SW 1271 (cell line): ENCODE measurements around the gene PODNL1.
"Not testable (repeated sequence)": the region's sequence is repeated elsewhere in the genome, so short reads cannot be mapped to it uniquely, and the experiment has no call there.

Experiments
- DNase-seq, 2 experiments: peaks; one replicate each; lab custom pipeline; 2025; lab: John Stamatoyannopoulos, UW

The PODNL1 gene

GRCh38 chr19:13923194-13923987 lies 14.8 kb downstream of the PODNL1 start:
- DNase-seq: no peak

GRCh38 chr19:13922118-13922517 lies 16.1 kb downstream of the PODNL1 start:
- DNase-seq: not testable (repeated sequence)

- DNase-seq: peak; percentile 58 to 74
Observed at GRCh38 chr19:13920940-13921747, 17.1 kb downstream of the PODNL1 start.

- no peak for DNase-seq
Observed at GRCh38 chr19:13920524-13920923, 17.7 kb downstream of the PODNL1 start.

GRCh38 chr19:13918726-13919411 lies 19.3 kb downstream of the PODNL1 start:
- DNase-seq: no peak

GRCh38 chr19:13917888-13918406 lies 20.3 kb downstream of the PODNL1 start:
- DNase-seq: no peak

GRCh38 chr19:13914777-13915176 lies 23.4 kb downstream of the PODNL1 start:
- DNase-seq: no peak

- no peak for DNase-seq
Observed at GRCh38 chr19:13913352-13913751, 24.9 kb downstream of the PODNL1 start.

GRCh38 chr19:13909430-13909829 lies 28.8 kb downstream of the PODNL1 start:
- no peak for DNase-seq

GRCh38 chr19:13908674-13909073 lies 29.5 kb downstream of the PODNL1 start:
- DNase-seq: no peak

- no peak for DNase-seq
Observed at GRCh38 chr19:13906910-13907309, 31.3 kb downstream of the PODNL1 start.

GRCh38 chr19:13906521-13906904 lies 31.7 kb downstream of the PODNL1 start:
- DNase-seq: no peak

GRCh38 chr19:13905634-13906520 lies 32.3 kb downstream of the PODNL1 start, which contains the start of the genes BRME1 and CC2D1A:
Gene BRME1 (minus strand): TSS chr19:13906117. CDS start chr19:13904892, 1,225 bp downstream.
Gene CC2D1A (plus strand): TSS chr19:13906201. CDS start chr19:13906442, 241 bp downstream.
- DNase-seq: peak; percentile 43 to 75

GRCh38 chr19:13902993-13903555 lies 35.1 kb downstream of the PODNL1 start:
- peak in 1 of 2 experiments; percentile 50 for DNase-seq

GRCh38 chr19:13899912-13900584 lies 38.2 kb downstream of the PODNL1 start:
- no peak for DNase-seq

- no peak for DNase-seq
Observed at GRCh38 chr19:13899393-13899792, 38.8 kb downstream of the PODNL1 start.

- DNase-seq: no peak
Observed at GRCh38 chr19:13896227-13896626, 42.0 kb downstream of the PODNL1 start.

GRCh38 chr19:13894552-13894951 lies 43.7 kb downstream of the PODNL1 start:
- no peak for DNase-seq

- no peak for DNase-seq
Observed at GRCh38 chr19:13892870-13893269, 45.3 kb downstream of the PODNL1 start.

- DNase-seq: no peak
Observed at GRCh38 chr19:13890136-13890535, 48.1 kb downstream of the PODNL1 start.
